ENCODE data around the gene TRRAP.

Gene TRRAP

DNA sequence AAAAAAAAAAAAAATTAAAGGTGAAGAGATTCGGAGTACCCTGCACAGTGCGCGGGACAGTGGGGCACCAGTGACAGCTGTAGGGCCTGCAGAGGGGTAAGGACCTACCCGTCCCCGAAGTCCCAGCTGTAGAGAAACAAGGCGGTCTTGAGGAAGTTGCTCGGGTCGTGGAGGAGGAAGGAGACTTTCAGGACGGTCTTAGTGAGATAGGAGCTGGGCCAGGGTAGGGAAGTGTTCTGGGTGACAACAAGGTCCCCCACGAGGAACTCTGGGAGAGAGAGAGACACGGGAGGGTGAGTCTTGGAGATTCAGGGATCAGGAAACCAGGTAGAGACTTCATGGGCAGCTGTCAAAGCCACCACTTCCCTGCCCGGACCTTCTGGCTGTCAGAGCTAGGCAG lies 18.3 kb upstream of the TRRAP start:
- Histone ChIP-seq H3K4me2 (ENCODE audit: low read length) (no peak overlapping the region), H3K79me2 (no peaks in the 10 kb centered on the region), H3K27ac (no peak overlapping the region), H3K27me3 (ENCODE audit: control insufficient read depth, insufficient read depth, low read length) (no peaks in the 10 kb centered on the region), H3K4me1 (no peaks in the 10 kb centered on the region), H3K9me3 (ENCODE audit: control insufficient read depth, low read length) (no peaks in the 10 kb centered on the region), H3K4me3 (ENCODE audit: low read depth, low read length) (no peak overlapping the region), H3K9ac (no peak overlapping the region), H2AFZ (no peak overlapping the region), H3K36me3 (ENCODE audit: control insufficient read depth, insufficient read depth, low read length) (no peaks in the 10 kb centered on the region)
- TF ChIP-seq, protein P1, sequence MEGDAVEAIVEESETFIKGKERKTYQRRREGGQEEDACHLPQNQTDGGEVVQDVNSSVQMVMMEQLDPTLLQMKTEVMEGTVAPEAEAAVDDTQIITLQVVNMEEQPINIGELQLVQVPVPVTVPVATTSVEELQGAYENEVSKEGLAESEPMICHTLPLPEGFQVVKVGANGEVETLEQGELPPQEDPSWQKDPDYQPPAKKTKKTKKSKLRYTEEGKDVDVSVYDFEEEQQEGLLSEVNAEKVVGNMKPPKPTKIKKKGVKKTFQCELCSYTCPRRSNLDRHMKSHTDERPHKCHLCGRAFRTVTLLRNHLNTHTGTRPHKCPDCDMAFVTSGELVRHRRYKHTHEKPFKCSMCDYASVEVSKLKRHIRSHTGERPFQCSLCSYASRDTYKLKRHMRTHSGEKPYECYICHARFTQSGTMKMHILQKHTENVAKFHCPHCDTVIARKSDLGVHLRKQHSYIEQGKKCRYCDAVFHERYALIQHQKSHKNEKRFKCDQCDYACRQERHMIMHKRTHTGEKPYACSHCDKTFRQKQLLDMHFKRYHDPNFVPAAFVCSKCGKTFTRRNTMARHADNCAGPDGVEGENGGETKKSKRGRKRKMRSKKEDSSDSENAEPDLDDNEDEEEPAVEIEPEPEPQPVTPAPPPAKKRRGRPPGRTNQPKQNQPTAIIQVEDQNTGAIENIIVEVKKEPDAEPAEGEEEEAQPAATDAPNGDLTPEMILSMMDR (IDR thresholded peaks at IDR 0.05): no peak

DNA sequence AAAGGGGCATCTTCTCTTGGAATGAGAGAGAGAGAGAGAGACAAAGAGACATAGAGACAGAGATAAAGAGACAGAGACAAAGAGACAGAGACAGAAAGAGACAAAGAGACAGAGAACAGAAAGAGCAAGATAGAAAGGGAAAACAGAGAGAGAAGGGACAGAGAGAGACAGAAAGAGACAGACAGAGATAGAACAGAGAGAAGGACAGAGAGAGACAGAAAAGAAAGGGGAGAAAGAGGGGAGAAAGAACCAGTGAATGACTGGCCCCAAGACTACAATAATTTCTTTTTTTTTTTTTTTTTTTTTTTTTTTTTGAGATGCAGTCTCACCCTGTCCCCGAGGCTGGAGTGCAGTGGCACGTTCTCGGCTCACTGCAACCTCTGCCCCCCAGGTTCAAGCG lies 16.1 kb upstream of the TRRAP start:
- H3K36me3 ChIP-seq (ENCODE audit: control insufficient read depth, insufficient read depth, low read length): no peaks in the 10 kb centered on the region
- no peaks in the 10 kb centered on the region for H3K79me2 ChIP-seq
- H3K9me3 ChIP-seq (ENCODE audit: control insufficient read depth, low read length): no peaks in the 10 kb centered on the region
- no peak overlapping the region for H3K4me3 ChIP-seq (ENCODE audit: low read depth, low read length)
- H3K27ac ChIP-seq: no peak overlapping the region
- TF ChIP-seq, protein P1 (IDR thresholded peaks at IDR 0.05): no peak
- H3K4me1 ChIP-seq: peaks cover 2% of the 10 kb centered on the region
- H3K27me3 ChIP-seq (ENCODE audit: control insufficient read depth, insufficient read depth, low read length): no peaks in the 10 kb centered on the region
- no peak overlapping the region for H2AFZ ChIP-seq
- no peak overlapping the region for H3K4me2 ChIP-seq (ENCODE audit: low read length)
- no peak overlapping the region for H3K9ac ChIP-seq

DNA sequence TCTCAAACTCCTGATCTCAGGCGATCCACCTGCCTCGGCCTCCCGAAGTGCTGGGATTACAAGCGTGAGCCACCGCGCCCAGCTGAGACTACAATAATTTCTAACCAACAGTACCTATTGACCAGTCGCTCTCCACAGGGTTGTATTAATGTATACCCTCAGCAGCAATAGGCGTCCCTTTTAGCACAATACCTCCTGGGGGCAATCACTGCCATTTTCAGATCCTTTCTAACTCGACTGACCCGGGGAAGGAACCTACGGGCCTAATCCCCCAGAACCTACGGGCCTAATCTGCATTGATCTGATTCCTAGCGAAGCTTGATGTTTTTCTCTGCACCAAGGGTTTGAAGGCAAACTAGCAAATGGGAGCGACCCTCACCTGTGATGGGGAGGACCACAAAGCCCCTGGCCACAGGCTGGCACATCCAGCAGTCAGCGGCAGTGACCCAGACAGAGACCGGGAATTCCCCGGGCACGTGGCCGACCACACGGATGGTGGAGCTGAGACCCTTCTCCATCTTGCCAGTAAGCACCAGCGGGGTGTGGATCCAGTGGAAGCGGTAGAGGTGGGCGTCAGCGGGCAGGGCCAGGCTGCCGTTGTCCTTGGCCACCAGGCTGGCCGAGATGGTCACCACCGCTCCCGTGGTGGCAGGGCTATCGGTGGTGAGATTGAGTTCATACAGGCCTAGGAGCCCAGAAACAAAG lies 15.5 kb upstream of the TRRAP start:
- Histone ChIP-seq H3K4me1 (peaks cover 8% of the 10 kb centered on the region), H3K79me2 (no peaks in the 10 kb centered on the region), H3K36me3 (ENCODE audit: control insufficient read depth, insufficient read depth, low read length) (no peaks in the 10 kb centered on the region), H3K4me2 (ENCODE audit: low read length) (no peak overlapping the region), H3K27ac (no peak overlapping the region), H3K27me3 (ENCODE audit: control insufficient read depth, insufficient read depth, low read length) (no peaks in the 10 kb centered on the region), H3K4me3 (ENCODE audit: low read depth, low read length) (no peak overlapping the region), H3K9me3 (ENCODE audit: control insufficient read depth, low read length) (no peaks in the 10 kb centered on the region), H3K9ac (no peak overlapping the region), H2AFZ (no peak overlapping the region)
- TF ChIP-seq, protein P1 (IDR thresholded peaks at IDR 0.05): no peak

DNA sequence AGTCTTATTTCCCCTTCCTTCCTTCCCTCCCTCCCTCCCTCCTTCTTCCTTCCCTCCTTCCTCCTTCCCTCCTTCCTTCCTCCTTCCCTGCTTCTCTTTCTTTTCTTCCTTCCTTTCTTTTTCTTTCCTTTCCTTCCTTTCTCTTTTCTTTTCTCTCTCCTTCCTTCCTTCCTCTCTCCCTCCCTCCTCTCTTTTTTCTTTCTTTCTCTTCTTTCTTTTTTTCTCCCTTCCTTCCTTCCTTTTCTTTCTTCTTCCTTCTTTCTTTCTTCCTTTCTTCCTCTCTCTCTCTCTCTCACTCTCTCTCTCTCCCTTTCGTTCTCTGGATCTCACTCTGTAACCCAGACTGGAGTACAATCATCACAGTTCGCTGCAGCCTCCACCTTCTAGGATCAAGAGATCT lies 14.7 kb upstream of the TRRAP start:
- Histone ChIP-seq H3K4me1 (peaks cover 8% of the 10 kb centered on the region), H3K27me3 (ENCODE audit: control insufficient read depth, insufficient read depth, low read length) (no peaks in the 10 kb centered on the region), H3K4me2 (ENCODE audit: low read length) (no peak overlapping the region), H2AFZ (no peak overlapping the region), H3K36me3 (ENCODE audit: control insufficient read depth, insufficient read depth, low read length) (no peaks in the 10 kb centered on the region), H3K9me3 (ENCODE audit: control insufficient read depth, low read length) (no peaks in the 10 kb centered on the region), H3K4me3 (ENCODE audit: low read depth, low read length) (no peak overlapping the region), H3K79me2 (no peaks in the 10 kb centered on the region), H3K27ac (no peak overlapping the region), H3K9ac (no peak overlapping the region)
- TF ChIP-seq, protein P1 (IDR thresholded peaks at IDR 0.05): no peak

Measured in parathyroid adenoma (tissue), 2 donors.